ENCODE measurements around the gene CLDN9.

DNA sequence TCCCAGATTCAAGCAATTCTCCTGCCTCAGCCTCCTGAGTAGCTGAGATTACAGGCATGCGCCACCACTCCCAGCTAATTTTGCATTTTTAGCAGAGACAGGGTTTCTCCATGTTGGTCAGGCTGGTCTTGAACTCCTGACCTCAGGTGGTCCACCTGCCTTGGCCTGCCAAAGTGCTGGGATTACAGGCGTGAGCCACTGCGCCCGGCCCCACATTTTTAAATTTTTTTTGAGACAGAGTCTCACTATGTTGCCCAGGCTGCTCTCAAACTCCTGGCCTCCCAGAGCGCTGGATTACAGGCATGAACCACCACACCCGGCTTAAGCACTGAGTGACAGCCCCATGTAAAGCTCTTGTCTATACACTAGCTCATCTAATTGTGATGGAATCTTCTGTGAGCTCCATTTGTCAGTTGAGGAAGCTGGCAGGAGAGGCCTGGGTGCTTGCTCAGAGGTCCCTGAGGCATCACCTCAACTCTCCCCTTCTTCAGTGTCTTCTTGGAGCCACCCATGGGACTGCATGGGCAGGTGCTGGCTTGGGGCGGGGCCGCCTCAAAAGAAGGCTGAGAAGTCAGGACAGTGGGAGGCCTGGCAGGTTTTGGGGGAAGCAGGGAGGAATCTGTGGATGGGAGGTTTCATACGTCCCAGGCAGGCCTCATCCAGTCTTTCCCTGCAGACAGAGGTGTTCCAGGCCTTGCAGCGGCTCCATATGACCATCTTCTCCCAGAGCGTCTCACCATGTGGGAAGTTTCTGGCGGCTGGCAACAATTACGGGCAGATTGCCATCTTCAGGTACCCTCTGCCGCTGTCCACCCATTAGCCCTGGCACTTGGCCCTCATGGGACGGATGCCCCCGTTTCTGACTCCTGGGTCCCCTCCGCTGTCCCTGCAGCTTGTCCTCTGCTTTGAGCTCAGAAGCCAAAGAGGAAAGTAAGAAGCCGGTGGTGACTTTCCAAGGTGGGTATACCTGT is 12.6 kb downstream of the CLDN9 start:
- TF ChIP-seq, protein P1, sequence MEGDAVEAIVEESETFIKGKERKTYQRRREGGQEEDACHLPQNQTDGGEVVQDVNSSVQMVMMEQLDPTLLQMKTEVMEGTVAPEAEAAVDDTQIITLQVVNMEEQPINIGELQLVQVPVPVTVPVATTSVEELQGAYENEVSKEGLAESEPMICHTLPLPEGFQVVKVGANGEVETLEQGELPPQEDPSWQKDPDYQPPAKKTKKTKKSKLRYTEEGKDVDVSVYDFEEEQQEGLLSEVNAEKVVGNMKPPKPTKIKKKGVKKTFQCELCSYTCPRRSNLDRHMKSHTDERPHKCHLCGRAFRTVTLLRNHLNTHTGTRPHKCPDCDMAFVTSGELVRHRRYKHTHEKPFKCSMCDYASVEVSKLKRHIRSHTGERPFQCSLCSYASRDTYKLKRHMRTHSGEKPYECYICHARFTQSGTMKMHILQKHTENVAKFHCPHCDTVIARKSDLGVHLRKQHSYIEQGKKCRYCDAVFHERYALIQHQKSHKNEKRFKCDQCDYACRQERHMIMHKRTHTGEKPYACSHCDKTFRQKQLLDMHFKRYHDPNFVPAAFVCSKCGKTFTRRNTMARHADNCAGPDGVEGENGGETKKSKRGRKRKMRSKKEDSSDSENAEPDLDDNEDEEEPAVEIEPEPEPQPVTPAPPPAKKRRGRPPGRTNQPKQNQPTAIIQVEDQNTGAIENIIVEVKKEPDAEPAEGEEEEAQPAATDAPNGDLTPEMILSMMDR (IDR thresholded peaks at IDR 0.05), result no peak
- no peak for TF ChIP-seq ZFX (IDR thresholded peaks at IDR 0.05; ENCODE audit: borderline replicate concordance)
